ENCODE results near the gene SLC43A2. TPM values are rescaled to one million over a fixed set of nuclear protein-coding genes. Genes with fewer than 3 reads are reported as not detected.

SLC43A2 gene
- polyA plus RNA-seq, 1 donor (not counting 4 experiments of a cell fraction or from before 2014, with no cell fraction given) = 12.7 TPM

DNA sequence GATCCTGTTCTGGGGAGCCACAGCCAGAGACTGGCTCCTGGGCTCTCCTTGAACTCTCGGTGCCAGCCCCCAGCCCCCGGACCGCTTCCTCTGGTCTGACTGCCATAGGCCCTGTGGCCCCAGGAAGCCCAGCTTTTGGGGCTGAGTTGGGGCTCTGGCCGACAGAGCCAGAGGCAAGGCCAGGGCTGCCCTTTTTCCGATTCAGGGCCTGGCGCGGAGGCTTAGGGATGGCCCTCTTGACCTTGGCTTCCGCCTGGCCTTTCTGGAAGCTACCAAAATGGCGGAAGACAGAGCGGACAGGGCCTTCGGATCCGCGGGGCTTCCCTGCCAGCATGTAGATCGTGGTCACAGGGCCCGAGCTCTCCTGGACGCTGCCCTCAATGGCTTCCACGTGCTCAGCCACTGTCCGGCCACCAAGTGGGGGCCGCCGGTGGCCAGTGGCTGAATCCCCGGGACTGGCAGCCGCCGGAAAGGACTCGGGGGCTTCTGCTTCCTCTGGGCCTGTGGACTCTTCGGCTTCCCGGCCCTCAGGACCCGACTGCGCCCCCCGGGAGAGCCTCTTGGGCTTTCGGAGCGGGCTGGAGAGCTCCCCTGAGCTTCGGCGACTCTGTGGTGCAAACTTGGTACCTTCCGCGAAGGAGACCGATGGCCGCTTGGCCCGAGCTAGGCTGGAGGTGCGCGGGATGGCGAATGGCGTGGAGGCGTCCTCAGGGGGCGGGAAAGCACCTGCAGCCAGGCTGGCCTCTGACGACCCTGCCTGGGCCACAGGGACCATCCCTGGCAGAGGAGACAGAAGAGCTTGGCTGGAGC lies 6.4 kb upstream of the SLC43A2 start:
- Histone ChIP-seq H2AFZ (ENCODE audit: control insufficient read depth, low read length) (no peak overlapping the region), H3K9ac (ENCODE audit: control insufficient read depth, extremely low read depth, insufficient read depth, low read length) (no peak overlapping the region), H3K9me3 (ENCODE audit: control insufficient read depth, low read depth, low read length) (no peaks in the 10 kb centered on the region), H3K79me2 (ENCODE audit: control insufficient read depth, insufficient read depth, low read length) (no peaks in the 10 kb centered on the region), H3K27me3 (ENCODE audit: control insufficient read depth, extremely low read depth, insufficient read depth, low read length) (peaks cover 4% of the 10 kb centered on the region), H3K4me2 (ENCODE audit: control insufficient read depth, extremely low read depth, insufficient read depth, low read depth, low read length) (no peak overlapping the region), H4K20me1 (ENCODE audit: control insufficient read depth, extremely low read depth, insufficient read depth, low read length) (no peaks in the 10 kb centered on the region), H3K36me3 (ENCODE audit: control insufficient read depth in 2 of 2, extremely low read depth in 1 of 2, insufficient read depth in 2 of 2, low read length in 2 of 2) (no peaks in the 10 kb centered on the region), H3K9me1 (ENCODE audit: control insufficient read depth, extremely low read depth, insufficient read depth, low read length) (no peaks in the 10 kb centered on the region), H3K4me3 (ENCODE audit: control insufficient read depth in 2 of 3, extremely low read depth in 1 of 3, insufficient read depth in 2 of 3, low read depth in 1 of 3, low read length in 3 of 3) (no peak overlapping the region), H3K4me1 (ENCODE audit: control insufficient read depth, extremely low read depth, insufficient read depth, low read length) (no peaks in the 10 kb centered on the region), H3K27ac (ENCODE audit: control insufficient read depth, insufficient read depth, low read length) (no peak overlapping the region)
- dilution Hi-C loops (cut with MboI; ENCODE audit: extremely low pct_ligation_motif_present, low sequenced_read_pairs) = no loop called here
- TF ChIP-seq, protein P1, sequence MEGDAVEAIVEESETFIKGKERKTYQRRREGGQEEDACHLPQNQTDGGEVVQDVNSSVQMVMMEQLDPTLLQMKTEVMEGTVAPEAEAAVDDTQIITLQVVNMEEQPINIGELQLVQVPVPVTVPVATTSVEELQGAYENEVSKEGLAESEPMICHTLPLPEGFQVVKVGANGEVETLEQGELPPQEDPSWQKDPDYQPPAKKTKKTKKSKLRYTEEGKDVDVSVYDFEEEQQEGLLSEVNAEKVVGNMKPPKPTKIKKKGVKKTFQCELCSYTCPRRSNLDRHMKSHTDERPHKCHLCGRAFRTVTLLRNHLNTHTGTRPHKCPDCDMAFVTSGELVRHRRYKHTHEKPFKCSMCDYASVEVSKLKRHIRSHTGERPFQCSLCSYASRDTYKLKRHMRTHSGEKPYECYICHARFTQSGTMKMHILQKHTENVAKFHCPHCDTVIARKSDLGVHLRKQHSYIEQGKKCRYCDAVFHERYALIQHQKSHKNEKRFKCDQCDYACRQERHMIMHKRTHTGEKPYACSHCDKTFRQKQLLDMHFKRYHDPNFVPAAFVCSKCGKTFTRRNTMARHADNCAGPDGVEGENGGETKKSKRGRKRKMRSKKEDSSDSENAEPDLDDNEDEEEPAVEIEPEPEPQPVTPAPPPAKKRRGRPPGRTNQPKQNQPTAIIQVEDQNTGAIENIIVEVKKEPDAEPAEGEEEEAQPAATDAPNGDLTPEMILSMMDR (optimal IDR thresholded peaks at IDR 0.05 in 1 of 3, IDR thresholded peaks at IDR 0.05 in 1 of 3, conservative IDR thresholded peaks at IDR 0.05 in 1 of 3; ENCODE audit: extremely low read depth in 1 of 3, insufficient read depth in 2 of 3, low read length in 3 of 3) = no peak
- no peak for TF ChIP-seq EZH2 (IDR thresholded peaks at IDR 0.05; ENCODE audit: low read length)
- DNase-seq (ENCODE audit: low read depth, low spot score) = no peak
- FAIRE-seq = no peak

DNA sequence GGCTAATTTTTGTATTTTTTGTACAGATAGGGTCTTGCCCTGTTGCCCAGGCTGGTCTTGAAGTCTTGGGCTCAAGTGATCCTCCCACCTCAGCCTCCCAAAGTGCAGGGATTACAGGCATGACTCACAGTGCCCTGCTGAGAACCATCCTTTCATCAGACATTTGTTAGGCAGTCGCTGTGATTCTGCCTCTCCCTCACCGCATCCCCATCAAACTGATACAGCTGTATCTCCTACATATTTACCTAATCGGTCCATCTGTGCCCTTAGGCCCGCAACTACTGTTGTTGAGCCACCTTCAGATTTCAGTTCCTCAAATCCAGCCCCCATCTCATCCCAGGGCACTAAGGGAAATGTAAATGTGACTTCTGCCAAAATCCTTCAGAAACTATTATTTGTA lies 2.0 kb upstream of the SLC43A2 start:
- TF ChIP-seq, protein P1 (optimal IDR thresholded peaks at IDR 0.05 in 1 of 3, IDR thresholded peaks at IDR 0.05 in 1 of 3, conservative IDR thresholded peaks at IDR 0.05 in 1 of 3; ENCODE audit: extremely low read depth in 1 of 3, insufficient read depth in 2 of 3, low read length in 3 of 3) = no peak
- TF ChIP-seq EZH2 (IDR thresholded peaks at IDR 0.05; ENCODE audit: low read length) = no peak
- peaks cover 8% of the 10 kb centered on the region for H3K4me1 ChIP-seq (ENCODE audit: control insufficient read depth, extremely low read depth, insufficient read depth, low read length)
- H3K9me3 ChIP-seq (ENCODE audit: control insufficient read depth, low read depth, low read length) = no peaks in the 10 kb centered on the region
- no peak overlapping the region for H3K9ac ChIP-seq (ENCODE audit: control insufficient read depth, extremely low read depth, insufficient read depth, low read length)
- H3K4me2 ChIP-seq (ENCODE audit: control insufficient read depth, extremely low read depth, insufficient read depth, low read depth, low read length) = no peak overlapping the region
- H2AFZ ChIP-seq (ENCODE audit: control insufficient read depth, low read length) = no peak overlapping the region
- H3K9me1 ChIP-seq (ENCODE audit: control insufficient read depth, extremely low read depth, insufficient read depth, low read length) = no peaks in the 10 kb centered on the region
- H3K27ac ChIP-seq (ENCODE audit: control insufficient read depth, insufficient read depth, low read length) = no peak overlapping the region
- peaks cover 0 to 3% of the 10 kb centered on the region in 2 experiments for H3K36me3 ChIP-seq (ENCODE audit: control insufficient read depth in 2 of 2, extremely low read depth in 1 of 2, insufficient read depth in 2 of 2, low read length in 2 of 2)
- no peak for FAIRE-seq
- no peak for DNase-seq (ENCODE audit: low read depth, low spot score)
- peaks cover 6% of the 10 kb centered on the region for H3K27me3 ChIP-seq (ENCODE audit: control insufficient read depth, extremely low read depth, insufficient read depth, low read length)
- no peaks in the 10 kb centered on the region for H4K20me1 ChIP-seq (ENCODE audit: control insufficient read depth, extremely low read depth, insufficient read depth, low read length)
- dilution Hi-C loops (cut with MboI; ENCODE audit: extremely low pct_ligation_motif_present, low sequenced_read_pairs) = no loop called here
- no peaks in the 10 kb centered on the region for H3K79me2 ChIP-seq (ENCODE audit: control insufficient read depth, insufficient read depth, low read length)
- no peak overlapping the region for H3K4me3 ChIP-seq (ENCODE audit: control insufficient read depth in 2 of 3, extremely low read depth in 1 of 3, insufficient read depth in 2 of 3, low read depth in 1 of 3, low read length in 3 of 3)
